Epithelial cell of alveolus of lung (primary cell): Measurements from ENCODE around the gene GLYATL3. TPM values are rescaled to one million over a fixed set of nuclear protein-coding genes. Genes with fewer than 3 reads are reported as not detected.

Experiments used
- total RNA-seq: library from RNA; depleted of rRNA; stranded (reverse); fragments of >200 nt; gene quantifications from 2 replicates; pipeline ENCODE4 v1.2.1, GENCODE V29; 2015

The GLYATL3 gene
- not detected in 2 replicates for total RNA-seq

DNA sequence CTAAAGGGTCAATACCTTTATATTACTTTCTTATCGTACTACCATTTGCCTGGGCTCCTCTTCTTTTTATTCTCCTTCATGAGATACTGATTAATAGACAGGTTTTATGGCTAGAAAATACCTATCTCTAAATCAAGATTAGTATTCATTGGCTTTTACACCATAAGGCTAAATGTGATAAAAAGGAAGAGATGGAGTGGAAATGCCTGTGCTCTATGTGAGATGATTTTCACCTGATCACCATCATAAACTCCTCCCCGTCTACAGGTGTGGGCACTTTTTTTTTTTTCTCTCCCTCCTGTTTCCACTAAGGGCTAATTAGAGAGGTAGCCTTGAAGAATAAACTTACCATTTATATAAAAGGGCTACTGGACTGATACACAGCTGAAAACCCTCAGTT lies at the start of gene GLYATL3:
GLYATL3 (plus strand) TSS at position 301 of the 400 bp plus-strand sequence. CDS start 12,068 bp downstream, outside the sequence.

DNA sequence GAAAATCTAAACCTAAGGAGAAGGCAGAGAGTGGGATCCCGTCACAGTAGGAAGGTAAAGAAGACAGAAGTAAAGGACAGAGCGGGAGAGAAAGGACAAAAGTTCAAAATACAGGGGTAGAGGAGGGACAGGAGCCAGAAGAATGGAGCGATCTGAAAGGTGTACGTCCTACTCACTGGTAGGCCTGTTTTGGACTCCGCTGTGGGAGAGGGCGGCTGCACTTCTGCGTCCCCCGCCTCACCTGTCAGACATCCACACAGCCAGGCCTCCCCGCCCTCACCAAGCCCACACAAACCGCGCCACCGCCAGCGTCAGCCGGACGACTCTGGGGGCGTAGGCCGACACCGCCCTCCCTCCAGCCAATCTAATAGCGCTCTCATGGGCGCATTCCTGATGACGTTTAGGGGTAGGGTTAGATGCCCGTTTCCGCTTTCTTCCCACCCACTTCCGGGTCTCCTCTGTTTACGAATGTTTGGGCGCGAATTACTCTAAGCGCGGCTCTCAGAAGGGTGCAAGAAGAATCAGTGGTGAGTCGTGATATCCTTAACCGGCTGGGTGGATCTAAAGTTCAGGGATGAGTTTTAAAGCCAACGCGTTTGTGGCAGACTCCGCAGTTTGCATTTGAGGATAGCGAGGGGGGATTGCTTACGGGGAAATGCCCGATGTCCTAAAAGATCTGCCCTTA lies 36.7 kb upstream of the GLYATL3 start, which contains the start of the genes CENPQ and MMUT:
CENPQ (plus strand) TSS at position 444 of the 685 bp plus-strand sequence. CDS start 6,807 bp downstream, outside the sequence.
MMUT (minus strand) TSS at position 327 of the 685 bp plus-strand sequence. CDS start 3,787 bp downstream, outside the sequence.

GRCh38 chr6:49550492-49551077 lies 50.9 kb downstream of the GLYATL3 start, which contains the start of gene C6orf141:
Gene C6orf141 (plus strand): TSS chr6:49550668. CDS start chr6:49550793, 125 bp downstream.

Other genes with a start within 250 kb of the GLYATL3 start
- gene MMUT, start 36.7 kb upstream of the GLYATL3 start, total RNA-seq: 9.4 and 13.7 TPM in 2 replicates
- 6.3 and 9.2 TPM in 2 replicates for gene CENPQ, start 36.6 kb upstream of the GLYATL3 start, total RNA-seq
- 1.6 and 3.2 TPM in 2 replicates for gene C6orf141, start 50.7 kb downstream of the GLYATL3 start, total RNA-seq
- not detected in 2 replicates for gene RHAG, start 136.9 kb downstream of the GLYATL3 start, total RNA-seq
- not detected in 2 replicates for gene CRISP2, start 213.6 kb downstream of the GLYATL3 start, total RNA-seq
- gene CRISP3, start 244.5 kb downstream of the GLYATL3 start, total RNA-seq: not detected in 2 replicates